Measurements from ENCODE around the gene TOB1. TPM values are rescaled to one million over a fixed set of nuclear protein-coding genes. Genes with fewer than 3 reads are reported as not detected.

The TOB1 gene
- total RNA-seq, 1 experiment from 2014 or later, result 15.0 TPM

DNA sequence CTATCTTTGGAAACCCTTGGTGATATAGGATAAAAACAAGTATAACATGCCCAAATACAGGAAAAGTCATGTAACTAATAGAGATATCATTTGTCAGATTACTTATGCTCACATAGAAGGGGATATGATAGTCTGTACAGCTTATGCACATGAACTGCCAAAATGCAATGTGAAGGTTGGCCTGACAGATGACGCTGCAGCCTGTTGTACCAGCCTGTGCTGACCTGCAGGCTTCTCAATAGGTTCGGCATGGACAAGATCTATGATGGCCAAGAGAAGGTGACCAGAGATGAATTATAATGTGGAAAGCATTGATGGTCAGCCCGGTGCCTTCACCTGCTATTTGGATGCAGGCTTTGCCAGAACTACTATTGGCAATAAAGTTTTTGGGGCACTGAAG, 18.1 kb downstream of the TOB1 start:
- no peak for DNase-seq (ENCODE audit: low read depth)

GRCh38 chr17:50847566-50847965, 18.6 kb downstream of the TOB1 start:
- DNase-seq (ENCODE audit: low read depth), result no peak

DNA sequence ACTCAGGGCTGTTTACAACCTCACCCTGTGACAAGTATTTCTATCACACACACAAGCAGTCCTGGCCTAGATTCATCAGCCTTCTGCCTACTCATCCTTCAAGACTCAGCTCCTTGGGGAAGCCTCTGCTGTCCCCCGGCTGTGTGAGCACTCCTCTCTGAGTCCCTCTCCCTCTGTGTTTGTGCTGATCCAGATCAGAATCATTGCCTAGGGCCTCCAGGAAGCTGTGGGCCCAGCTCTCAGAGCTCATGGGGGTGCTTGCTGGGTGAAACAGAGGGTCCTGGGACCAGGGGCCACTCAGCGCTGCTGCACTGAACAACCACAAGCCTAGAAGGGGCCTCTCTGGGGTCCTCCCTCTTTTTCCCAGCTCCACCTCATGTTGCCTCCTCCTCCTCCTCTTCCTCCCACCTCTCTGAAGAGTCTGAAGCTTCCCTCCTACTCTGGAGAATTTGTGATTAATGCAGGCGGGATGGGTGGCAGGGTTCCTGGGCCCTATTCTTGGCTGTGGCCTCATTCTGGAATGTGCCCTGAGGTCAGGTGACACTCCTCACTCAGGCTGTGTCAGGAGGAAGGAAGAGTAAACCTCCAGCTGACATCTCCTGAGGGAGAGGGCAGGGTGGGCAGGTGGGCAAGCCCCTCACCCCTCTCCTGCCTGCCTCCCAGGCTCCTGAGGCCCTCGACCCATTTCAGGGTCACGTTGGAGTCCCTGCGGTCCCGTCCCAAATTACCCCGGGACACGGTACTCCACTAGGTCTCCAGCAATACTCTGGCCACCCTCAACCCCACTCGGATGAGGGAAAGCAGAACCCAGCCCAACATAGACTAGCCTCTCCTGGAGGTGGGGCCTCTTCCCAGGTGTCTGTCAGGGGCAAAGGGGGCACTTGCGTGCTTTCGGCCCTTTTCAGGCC, 20.7 kb downstream of the TOB1 start:
- DNase-seq (ENCODE audit: low read depth), result no peak

GRCh38 chr17:50844117-50844700, 21.9 kb downstream of the TOB1 start:
- no peak for DNase-seq (ENCODE audit: low read depth)

GRCh38 chr17:50843150-50843905, 22.8 kb downstream of the TOB1 start:
- DNase-seq (ENCODE audit: low read depth), result no peak

DNA sequence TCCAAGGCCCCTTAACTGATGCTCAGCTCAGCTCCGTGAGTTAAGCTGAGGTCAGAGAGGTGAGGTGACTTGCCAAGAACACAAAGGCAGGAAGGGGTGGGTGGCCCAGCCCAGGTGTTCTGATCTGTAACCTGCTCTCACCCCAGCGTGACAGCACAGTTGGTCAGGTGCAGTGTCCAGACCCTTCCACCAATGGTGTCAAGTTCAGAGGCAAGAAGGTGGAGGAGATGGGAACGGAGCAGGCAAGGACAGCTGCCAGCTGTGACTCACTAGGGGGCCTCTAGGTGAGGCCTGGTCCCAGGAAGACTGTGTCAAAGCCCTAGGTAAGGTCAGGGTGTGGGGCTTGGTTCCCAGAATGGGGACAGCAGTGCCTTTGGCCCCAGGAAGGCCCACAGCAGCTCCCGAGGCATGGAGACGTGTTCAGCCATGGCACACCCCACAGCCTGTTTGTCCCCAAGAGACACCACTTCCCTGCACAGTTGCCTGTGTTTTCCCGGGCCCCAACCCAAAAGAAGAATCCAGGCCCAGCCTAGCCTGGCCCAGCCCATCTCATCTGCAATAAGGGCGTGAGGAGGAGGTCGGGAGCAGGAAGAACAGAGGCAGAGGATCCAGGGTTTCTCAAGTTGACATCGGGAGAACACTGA, 23.5 kb downstream of the TOB1 start:
- DNase-seq (ENCODE audit: low read depth), result no peak

- peak; percentile 75 for DNase-seq (ENCODE audit: low read depth)
Observed at GRCh38 chr17:50841949-50842354, 24.2 kb downstream of the TOB1 start.

DNA sequence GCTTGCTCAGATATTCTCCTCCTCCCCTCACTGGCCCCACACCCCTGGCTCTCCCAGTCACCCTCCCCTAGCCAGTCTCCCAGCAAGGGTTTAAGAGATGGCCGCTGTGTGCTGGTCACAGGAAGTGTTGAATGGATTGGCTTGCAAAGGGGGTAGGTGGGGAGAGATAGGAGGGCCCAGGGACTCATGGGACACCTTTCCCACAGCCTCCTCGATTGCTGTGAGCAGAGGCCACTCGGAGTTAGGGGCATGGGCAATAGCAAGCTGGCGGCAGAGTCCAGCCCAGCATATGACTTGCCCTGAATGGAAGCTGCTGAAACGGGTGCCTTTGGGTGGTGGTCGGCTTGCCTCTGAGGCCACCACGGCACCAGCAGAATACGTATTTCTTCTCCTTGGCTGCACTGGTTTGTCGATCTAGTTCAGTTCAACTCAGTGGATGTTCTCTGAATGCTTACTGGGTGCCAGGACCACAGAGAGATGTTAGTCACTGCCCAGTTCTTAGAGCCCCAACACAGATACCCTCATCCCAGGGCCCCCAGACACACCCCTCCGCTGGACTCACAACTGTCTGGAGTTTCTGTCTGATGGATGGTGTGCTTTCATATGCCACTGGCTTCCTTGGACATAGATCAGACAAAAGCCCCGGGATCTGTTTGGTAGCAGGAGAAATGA, 24.7 kb downstream of the TOB1 start:
- no peak for DNase-seq (ENCODE audit: low read depth)

DNA sequence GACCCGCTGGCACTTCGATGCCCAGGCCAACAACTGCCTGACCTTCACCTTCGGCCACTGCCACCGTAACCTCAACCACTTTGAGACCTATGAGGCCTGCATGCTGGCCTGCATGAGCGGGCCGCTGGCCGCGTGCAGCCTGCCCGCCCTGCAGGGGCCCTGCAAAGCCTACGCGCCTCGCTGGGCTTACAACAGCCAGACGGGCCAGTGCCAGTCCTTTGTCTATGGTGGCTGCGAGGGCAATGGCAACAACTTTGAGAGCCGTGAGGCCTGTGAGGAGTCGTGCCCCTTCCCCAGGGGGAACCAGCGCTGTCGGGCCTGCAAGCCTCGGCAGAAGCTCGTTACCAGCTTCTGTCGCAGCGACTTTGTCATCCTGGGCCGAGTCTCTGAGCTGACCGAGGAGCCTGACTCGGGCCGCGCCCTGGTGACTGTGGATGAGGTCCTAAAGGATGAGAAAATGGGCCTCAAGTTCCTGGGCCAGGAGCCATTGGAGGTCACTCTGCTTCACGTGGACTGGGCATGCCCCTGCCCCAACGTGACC, 25.8 kb downstream of the TOB1 start:
- no peak for DNase-seq (ENCODE audit: low read depth)

GRCh38 chr17:50839591-50840310, 26.4 kb downstream of the TOB1 start:
- DNase-seq (ENCODE audit: low read depth), result no peak

GRCh38 chr17:50837980-50838954, 27.9 kb downstream of the TOB1 start:
- DNase-seq (ENCODE audit: low read depth), result no peak

DNA sequence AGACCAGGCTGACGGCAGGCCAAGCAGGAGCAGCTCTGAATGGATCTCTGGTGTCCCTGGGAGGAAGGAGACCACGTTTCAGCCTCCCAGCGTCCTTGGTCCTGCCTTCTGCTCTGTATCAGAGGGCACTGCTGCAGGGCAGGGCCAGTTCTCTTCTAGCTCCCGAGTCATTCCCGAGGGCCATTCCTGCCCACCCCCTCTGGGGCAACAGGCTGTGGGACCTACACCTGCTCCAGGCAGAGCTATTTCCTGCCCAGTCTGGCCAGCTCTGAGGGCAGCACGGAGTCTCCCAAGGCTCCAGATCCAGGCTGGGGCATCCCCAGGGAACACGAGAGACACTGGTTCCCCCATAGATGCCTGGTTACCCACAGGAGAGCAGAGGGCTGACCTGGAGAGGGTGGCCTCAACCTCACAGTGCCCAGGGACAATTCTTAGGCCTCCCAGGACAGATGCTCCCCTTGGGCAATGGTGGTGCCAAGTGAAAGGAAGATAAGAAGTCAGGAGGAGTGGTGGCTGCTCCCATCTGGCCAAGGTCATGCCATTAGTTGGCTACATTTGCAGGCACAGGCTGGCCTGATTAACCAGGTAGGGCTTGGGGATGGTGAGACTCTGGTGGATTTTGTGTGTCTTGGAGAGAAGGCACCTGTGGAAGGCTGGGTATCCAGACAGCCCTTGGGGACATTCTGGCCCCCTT, 28.7 kb downstream of the TOB1 start:
- DNase-seq (ENCODE audit: low read depth), result no peak

DNA sequence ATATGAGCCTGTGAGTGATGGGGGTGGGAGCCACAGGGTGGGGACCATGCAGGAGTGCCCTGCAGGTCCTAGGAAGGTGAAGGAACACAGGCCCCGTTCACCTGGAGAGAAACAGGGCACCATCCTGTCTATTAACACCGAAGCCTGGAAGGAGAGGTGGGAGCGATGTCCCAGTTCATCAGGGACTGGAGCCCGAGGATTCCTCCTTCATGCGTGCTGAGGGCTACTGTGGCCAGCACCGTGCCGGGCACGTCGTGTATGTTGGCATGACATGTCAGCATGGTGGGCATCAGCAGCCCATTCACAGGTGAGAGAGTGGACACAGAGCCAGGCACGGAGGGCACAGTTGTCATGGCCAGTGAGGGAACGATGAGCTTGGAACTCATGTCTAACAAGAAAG, 29.3 kb downstream of the TOB1 start:
- no peak for DNase-seq (ENCODE audit: low read depth)

- DNase-seq (ENCODE audit: low read depth), result no peak
Observed at GRCh38 chr17:50835301-50836234, 30.6 kb downstream of the TOB1 start, which contains the start of gene WFIKKN2. Gene WFIKKN2, plus strand, starts transcription at chr17:50835586. Its CDS starts 352 bp downstream, at chr17:50835938.

DNA sequence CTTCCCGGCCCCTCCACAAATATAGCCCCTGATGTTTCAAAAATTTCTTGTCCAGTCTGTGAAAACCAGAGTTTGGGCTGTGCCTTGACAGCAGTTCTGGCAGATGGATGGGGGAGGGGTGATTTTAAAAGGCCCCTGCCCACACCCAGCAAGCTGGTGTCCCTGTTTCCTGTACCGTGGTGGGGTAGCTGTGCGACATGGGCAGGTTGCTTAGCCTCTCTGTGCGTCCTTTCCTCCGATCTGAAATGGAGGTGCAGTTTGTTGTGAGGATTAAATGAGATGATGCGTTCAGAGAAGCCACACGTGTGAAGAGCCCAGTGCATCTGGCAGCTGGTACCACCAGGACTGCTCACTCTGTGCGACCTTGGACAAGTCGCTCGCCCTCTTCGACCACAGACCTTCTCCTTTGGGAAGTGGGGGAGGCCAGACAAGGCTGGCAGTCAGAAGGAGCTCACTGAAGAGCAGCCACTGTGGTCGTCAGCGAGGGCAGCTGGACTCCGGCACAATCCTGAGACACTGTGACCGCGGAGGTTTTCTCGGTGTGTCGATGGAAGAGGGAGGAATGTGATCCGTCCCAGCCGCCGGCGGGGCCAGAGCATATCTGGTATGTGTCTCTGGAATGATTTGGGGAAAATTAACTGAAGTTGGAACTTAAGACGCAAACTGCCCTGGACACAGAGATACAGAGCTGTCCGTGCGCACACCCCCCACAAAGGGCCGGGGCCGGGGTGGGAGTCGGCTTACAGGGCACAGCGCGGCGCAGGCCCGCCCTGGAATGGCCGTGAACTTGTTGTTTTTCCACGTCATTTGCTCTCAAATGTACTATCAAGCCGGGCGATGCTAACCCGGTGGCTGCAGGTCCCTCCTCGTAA, 31.5 kb downstream of the TOB1 start:
- DNase-seq (ENCODE audit: low read depth), result no peak
